ENCODE measurements around the gene ULK3.

Gene ULK3

GRCh38 chr15:74839526-74840395 lies 3.2 kb downstream of the ULK3 start:
- DNase-seq: no peak

DNA sequence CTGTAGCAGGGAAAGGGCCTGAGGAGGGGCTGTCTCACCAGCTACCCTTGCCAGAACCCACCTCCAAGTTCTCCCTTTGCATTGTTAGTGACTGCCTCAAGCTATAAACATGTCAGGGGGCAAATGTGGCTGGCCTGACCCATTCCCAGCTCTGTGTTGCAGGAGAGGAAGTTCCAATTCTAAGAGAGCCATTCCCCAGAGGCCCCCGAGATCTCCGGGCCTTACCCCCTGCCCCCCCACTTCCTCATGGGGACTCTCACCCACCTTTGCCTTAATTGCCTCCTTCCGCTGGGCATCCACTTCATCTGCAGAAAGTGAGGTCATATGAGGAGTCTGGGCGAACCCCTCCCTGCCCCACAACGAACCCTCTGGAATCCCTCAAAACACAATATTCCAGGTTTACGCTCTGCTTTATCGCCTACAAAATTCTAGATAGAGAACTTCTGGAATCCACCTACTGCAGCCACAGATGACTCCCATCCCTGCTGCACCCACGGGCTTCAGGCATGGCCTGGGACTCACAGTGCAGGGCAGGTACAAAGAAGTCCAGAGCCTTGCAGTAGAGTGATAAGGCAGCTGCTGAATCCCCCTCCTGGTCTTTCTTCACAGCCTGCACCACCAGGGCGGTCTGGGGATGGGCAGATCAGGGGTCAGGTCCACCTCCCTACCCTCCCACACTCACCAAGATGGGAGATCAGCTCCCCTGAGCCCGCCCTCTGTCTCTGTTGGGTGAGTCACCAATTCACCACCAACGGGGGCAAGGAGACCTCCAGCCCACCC lies 4.0 kb downstream of the ULK3 start:
- DNase-seq: no peak

DNA sequence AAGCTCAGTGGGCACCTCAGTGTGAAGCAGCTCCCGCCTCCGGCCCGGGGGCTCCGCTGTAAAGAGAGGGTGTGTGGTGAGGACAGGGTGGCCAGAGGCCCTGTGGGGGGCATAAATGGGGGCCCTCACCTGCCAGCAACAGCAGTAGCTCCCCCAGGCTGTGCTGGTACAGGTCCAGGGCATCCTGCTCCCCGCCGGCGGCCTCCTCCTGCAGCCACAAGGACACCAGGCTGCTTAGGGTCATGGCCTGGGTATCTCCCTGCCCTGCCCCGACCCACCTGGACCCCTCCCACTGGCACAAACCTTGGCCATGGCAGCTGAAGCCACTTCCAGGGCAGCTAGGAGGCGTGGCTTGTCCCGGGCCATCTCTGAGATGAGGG lies 4.8 kb downstream of the ULK3 start:
- no peak for DNase-seq

GRCh38 chr15:74837482-74838136 lies 5.3 kb downstream of the ULK3 start:
- DNase-seq: no peak

- no peak for DNase-seq
These were observed 6.1 kb downstream of the ULK3 start for GRCh38 chr15:74836846-74837245.

- peak; percentile 70 to 74 for DNase-seq
These were observed 7.6 kb downstream of the ULK3 start for GRCh38 chr15:74835312-74835823.

GRCh38 chr15:74833376-74834107 lies 9.4 kb downstream of the ULK3 start:
- no peak for DNase-seq

DNA sequence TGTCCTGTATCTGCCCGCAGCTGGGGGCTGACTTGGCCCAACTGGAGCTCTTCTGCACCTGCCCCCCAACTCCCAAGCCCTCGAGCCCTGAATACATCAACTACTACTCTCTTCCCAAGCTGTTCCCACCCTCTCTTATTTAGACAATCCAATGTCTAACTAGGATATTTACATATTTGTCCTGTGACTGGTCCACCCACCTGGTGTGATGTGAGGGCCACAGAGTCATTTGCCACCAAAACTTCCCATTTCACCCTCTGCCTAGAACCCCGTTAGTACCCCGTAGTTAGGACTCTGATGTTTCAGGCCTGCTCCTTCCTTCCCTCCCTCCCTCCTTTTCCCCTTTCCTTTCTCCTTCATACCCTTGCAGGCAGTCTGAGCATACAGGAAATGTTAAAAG lies 10.1 kb downstream of the ULK3 start:
- no peak for DNase-seq

- DNase-seq: no peak
These were observed 11.0 kb downstream of the ULK3 start for GRCh38 chr15:74831813-74832495.

- no peak for DNase-seq
These were observed 12.1 kb downstream of the ULK3 start for GRCh38 chr15:74830868-74831267.

DNA sequence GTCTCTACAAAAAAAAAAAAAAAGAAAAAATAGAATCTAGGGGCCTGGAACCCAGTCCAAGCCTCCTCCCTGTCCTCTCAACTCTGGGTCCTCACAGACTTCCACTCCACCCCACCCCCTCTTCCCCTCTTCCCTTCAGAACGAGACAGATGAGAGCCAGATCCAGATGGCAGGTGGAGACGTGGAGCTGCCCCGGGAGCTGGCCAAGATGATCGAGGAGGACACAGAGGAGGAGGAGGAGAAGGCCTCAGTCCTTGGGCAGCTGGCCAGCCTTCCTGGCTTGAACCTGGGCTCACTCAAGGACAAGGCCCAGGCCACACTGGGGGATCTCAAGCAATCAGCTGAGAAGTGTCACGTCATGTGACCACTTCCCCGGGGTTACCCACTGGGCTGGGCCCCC lies 13.0 kb downstream of the ULK3 start:
- DNase-seq: no peak

DNA sequence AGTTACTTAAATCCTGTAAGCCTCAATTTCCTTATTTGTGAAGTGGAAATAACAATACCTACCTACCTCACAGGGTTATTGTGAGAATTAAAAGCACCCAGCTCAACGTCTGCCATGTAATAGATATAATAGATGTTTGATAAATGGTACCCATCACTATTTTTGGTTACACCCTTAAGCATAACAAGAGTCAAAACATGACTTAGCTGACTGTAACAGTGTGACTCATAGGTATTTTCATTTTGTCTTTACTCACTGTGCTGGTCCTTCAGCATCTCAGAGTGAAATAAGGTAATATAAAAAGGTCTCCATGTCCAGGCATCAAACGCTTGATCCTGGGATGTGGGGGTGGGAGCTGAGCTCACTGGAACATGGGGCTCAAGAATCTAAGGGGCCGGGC lies 13.5 kb downstream of the ULK3 start:
- DNase-seq: no peak

GRCh38 chr15:74828835-74829234 lies 14.1 kb downstream of the ULK3 start:
- no peak for DNase-seq

DNA sequence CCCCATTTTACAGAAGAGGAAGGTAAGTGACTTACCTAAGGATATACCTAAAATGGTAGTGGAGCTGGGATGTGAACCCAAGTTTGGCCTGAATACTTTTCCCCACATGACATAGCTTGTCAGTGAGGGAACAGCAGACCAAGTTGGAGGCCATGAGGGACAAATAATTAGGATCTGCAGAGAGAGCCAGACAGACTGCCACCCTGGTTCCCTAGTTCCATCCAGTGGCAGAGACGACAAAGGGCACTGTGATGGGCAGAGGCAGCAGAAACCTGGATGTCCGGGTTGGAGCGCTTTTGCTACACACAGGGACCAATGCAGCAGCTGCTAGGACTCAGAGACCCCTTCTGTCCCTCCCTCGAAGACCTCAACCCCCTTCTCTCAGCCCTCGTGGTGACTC lies 15.3 kb downstream of the ULK3 start:
- no peak for DNase-seq

DNA sequence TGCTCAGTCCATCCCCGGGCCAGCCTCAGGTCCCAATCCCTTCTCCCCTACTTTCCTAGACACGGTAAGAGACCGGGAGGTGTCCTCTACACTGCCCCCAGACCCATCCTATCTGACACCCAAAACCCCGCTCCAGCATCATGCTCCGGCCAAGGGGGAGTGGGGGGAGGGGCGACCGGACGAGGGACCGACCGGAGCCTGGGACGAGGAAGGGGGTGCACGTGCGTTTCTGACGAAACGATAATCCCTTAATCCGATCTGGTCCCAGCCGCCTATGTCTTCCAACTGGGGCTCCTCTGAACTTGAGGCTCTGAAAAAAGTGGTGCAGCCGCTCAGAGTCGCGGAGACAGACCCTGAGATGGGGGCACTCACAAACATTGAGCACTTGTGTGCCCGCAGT lies 16.0 kb downstream of the ULK3 start:
- DNase-seq: no peak

DNA sequence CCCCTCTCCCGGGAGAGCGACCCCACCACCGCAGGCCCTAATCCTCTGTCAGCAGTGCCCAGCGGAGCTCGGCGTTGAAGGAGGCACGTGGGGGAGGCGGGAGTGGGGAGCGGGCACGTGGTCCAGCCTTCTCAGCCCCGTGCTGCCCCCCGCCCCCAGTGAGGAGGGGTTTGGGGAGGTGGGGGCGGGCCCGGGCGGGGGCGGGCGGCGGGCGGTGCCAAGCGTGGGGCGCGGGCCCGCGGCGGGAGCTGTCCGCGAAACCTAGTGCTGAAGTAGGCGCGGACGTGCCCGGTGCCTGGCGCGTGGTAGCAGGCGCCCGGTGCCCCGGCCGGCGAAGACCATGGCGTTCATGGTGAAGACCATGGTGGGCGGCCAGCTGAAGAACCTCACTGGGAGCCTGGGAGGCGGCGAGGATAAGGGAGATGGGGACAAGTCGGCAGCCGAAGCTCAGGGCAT lies 16.6 kb downstream of the ULK3 start, which contains the start of gene CPLX3:
Gene CPLX3 (plus strand): TSS at position 264 of the 456 bp plus-strand sequence. CDS start 77 bp downstream, at position 341.
- peak; percentile 42 to 61 for DNase-seq

DNA sequence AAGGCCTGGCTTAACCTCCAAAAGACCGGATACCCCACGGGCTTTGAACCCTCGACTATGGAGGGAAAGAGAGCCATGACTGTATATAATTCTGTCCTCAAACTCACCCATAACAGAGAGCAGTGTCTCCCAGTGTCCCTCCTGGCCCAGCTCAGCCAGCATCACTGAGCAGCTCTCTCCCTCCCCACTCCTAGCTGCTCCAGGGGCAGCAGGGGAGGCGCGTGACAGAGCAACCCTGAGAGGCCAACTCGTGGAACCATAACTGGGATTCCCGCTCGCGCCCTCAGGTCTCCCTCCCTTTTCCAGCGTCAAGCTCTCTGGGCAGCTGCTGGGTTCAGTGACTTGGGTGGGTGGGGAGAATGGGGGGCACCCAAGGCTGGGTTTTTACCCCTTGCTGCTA lies 17.1 kb downstream of the ULK3 start:
- no peak for DNase-seq

- no peak for DNase-seq
These were observed 18.0 kb downstream of the ULK3 start for GRCh38 chr15:74824976-74825375.

DNA sequence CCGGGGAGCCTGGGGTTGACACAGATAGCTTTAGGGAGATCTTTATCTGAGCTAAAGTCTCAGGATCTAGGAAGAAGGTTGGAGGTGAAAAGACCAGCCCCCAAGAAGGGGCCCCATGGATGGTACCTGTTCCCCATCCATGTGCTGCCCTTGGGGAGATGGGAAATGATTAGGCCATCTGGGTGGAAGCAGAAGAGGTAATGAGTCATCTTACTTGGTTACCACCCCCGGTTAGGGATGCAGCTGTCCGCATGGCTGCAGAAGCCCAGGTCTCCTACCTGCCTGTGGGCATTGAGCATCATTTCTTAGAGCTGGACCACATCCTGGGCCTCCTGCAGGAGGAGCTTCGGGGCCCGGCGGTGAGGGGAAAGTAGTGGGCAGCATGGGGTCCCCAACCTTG lies 19.6 kb downstream of the ULK3 start:
- no peak for DNase-seq

GRCh38 chr15:74822233-74822632 lies 20.7 kb downstream of the ULK3 start:
- no peak for DNase-seq

GRCh38 chr15:74821790-74822158 lies 21.2 kb downstream of the ULK3 start:
- no peak for DNase-seq

Data from activated T-cell treated with anti-CD3 and anti-CD28 coated beads, Interleukin-2, amount 50 U/mL, for 48 hours (primary cell).